SKM-1 treated with dmso at 0.1 percent for 144 hours (cell line): ENCODE data around the gene SLC26A9.

Experiments
- DNase-seq: peaks from one replicate; lab custom pipeline; 2025; ENCODE audit not compliant: unreplicated experiment; lab: John Stamatoyannopoulos, UW

The SLC26A9 gene

GRCh38 chr1:205943245-205943644, at the start of gene SLC26A9:
Gene SLC26A9 (minus strand): TSS chr1:205943456. CDS start chr1:205935820, 7,636 bp downstream.
- no peak for DNase-seq

GRCh38 chr1:205992218-205992882, 49.1 kb upstream of the SLC26A9 start:
- DNase-seq: no peak

GRCh38 chr1:205991237-205991636, 48.0 kb upstream of the SLC26A9 start:
- DNase-seq: no peak

GRCh38 chr1:205990226-205990625, 47.0 kb upstream of the SLC26A9 start:
- DNase-seq: no peak

GRCh38 chr1:205989786-205990185, 46.5 kb upstream of the SLC26A9 start:
- no peak for DNase-seq

GRCh38 chr1:205988585-205988995, 45.3 kb upstream of the SLC26A9 start:
- DNase-seq: no peak

GRCh38 chr1:205986861-205987260, 43.6 kb upstream of the SLC26A9 start:
- no peak for DNase-seq

GRCh38 chr1:205986292-205986691, 43.0 kb upstream of the SLC26A9 start:
- DNase-seq: no peak

- no peak for DNase-seq
Observed at GRCh38 chr1:205985330-205986005, 42.2 kb upstream of the SLC26A9 start.

GRCh38 chr1:205983925-205984725, 40.9 kb upstream of the SLC26A9 start:
- DNase-seq: peak; percentile 78

GRCh38 chr1:205981257-205981656, 38.0 kb upstream of the SLC26A9 start:
- no peak for DNase-seq

GRCh38 chr1:205980237-205980870, 37.1 kb upstream of the SLC26A9 start:
- DNase-seq: no peak

- DNase-seq: no peak
Observed at GRCh38 chr1:205979301-205979700, 36.0 kb upstream of the SLC26A9 start.

- no peak for DNase-seq
Observed at GRCh38 chr1:205978676-205979075, 35.4 kb upstream of the SLC26A9 start.

GRCh38 chr1:205977402-205978014, 34.3 kb upstream of the SLC26A9 start:
- peak; percentile 94 for DNase-seq

- no peak for DNase-seq
Observed at GRCh38 chr1:205976708-205977401, 33.6 kb upstream of the SLC26A9 start.

- DNase-seq: no peak
Observed at GRCh38 chr1:205976036-205976435, 32.8 kb upstream of the SLC26A9 start.

GRCh38 chr1:205975387-205975998, 32.2 kb upstream of the SLC26A9 start:
- DNase-seq: no peak

- DNase-seq: no peak
Observed at GRCh38 chr1:205974712-205975111, 31.5 kb upstream of the SLC26A9 start.
